Left hindlimb (tissue), 1 donor: ENCODE measurements around the gene EPB41L5.
"Not testable (repeated sequence)": the region's sequence is repeated elsewhere in the genome, so short reads cannot be mapped to it uniquely, and the experiment has no call there.

ENCODE experiments used
- DNase-seq: peaks from one replicate; pipeline ENCODE4 v3.0.0-alpha.2; 2018

EPB41L5 gene

GRCh38 chr2:120032297-120032696 lies 19.4 kb downstream of the EPB41L5 start:
- no peak for DNase-seq

DNA sequence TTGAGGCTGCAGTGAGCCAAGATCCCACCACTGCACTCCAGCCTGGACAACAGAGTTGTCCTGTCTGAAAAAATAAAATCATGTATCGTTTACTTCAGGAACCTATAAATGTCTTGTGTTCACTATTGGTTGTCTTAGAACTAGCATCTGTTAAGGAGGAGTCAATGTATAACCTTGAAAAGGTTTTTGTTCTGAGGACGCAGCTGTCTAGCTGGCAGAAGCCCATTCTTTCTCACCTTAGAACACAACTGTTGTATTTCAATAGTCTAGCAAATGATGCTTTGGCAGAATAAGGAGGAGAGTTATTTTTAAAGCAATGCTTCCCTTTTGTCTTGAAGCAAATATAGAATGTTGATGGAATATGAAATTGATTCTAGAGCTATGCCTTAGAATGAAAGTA lies 21.1 kb downstream of the EPB41L5 start:
- DNase-seq = no peak

DNA sequence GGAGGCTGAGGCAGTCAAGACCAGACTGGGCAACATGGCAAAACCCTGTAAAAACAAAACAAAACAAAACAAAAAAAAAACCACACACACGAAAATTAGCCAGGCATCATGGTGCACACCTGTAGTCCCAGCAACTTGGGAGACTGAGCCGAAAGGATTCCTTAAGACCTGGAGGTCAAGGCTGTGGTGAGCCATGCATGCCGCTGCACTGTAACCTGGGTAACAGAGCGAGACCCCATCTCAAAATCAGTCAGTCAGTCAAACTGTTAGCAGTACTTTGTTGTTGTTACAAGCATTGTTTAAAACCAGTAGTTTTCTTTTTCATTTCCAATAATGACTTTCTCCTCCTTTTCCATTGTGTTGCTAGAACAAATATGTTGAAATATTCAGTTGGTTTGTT lies 21.7 kb downstream of the EPB41L5 start:
- no peak for DNase-seq

GRCh38 chr2:120036145-120036544 lies 23.3 kb downstream of the EPB41L5 start:
- no peak for DNase-seq

DNA sequence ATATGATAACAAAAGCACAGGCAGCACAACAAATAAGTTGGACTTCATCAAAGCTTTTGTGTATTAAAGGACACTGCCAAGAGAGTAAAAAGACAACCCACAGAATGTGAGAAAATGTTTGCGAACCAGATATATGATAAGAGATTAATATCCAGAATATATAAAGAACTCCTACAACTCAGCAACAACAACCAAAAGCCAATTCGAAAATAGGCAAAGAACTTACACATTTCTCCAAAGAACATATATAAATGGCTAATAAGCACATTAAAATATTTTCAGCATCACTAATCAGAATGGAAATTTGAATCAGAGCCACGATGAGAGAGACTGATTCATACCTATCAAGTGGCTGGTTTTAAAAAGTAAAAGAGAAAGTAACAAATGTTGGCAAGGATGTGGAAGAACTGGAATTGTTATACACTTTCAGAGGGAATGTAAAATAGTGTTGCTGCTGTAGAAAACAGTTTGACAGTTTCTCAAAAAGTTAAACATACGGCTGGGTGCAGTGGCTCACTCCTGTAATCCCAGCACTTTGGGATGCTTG lies 25.2 kb downstream of the EPB41L5 start:
- DNase-seq = no peak

- DNase-seq = no peak
These were observed 29.5 kb downstream of the EPB41L5 start for GRCh38 chr2:120042359-120042758.

GRCh38 chr2:120044336-120044735 lies 31.5 kb downstream of the EPB41L5 start:
- DNase-seq = no peak

- DNase-seq = not testable (repeated sequence)
These were observed 32.9 kb downstream of the EPB41L5 start for GRCh38 chr2:120045775-120046174.

- DNase-seq = not testable (repeated sequence)
These were observed 33.4 kb downstream of the EPB41L5 start for GRCh38 chr2:120046252-120046651.

GRCh38 chr2:120052597-120052996 lies 39.7 kb downstream of the EPB41L5 start:
- no peak for DNase-seq

- no peak for DNase-seq
These were observed 41.0 kb downstream of the EPB41L5 start for GRCh38 chr2:120053891-120054290.

GRCh38 chr2:120059483-120059882 lies 46.6 kb downstream of the EPB41L5 start:
- no peak for DNase-seq

DNA sequence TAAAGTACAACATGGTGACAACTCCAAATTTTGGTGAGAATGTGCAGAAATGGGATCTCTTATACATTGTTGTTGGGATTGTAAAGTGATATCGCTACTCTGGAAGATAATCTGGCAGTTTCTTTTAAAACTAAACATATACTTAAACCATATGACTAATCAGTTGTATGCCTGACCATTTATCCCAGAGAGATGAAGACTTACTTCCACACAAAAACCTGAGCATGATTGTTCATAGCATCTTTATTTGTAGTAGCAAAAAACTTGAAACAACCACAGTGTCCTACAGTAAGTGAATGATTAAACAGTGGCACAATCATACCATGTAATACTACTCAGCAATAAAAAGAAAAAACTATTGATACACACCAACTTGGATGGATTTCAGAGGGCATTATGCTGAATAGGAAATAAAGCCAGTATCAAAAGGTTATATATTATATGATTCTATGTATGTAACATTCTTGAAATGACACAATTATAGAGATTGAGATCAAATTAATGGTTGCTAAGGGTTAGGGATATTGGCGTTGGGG lies 47.3 kb downstream of the EPB41L5 start:
- DNase-seq = no peak

DNA sequence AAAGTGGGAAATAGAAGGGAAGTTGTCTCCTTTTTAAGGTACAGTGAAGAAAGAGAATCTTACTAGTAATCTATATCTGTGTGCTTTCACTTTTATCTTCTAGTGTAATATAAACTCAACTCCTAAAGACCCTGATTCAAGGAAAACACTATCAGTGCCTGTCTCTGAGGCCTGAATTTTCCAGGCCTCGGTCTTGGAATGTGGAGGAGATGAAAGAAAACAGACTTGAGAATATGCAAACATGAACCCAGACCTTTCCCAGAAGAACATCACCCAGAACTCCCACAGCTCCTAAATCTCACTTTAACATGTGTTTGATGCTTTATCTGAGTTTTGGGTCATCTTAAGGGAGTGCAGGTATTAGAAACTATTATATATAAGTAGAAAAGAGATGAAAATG lies 51.8 kb downstream of the EPB41L5 start:
- no peak for DNase-seq

GRCh38 chr2:120066800-120067547 lies 54.1 kb downstream of the EPB41L5 start:
- DNase-seq = no peak

GRCh38 chr2:120068040-120068658 lies 55.3 kb downstream of the EPB41L5 start:
- not testable (repeated sequence) for DNase-seq

GRCh38 chr2:120075545-120075944 lies 62.7 kb downstream of the EPB41L5 start:
- no peak for DNase-seq

DNA sequence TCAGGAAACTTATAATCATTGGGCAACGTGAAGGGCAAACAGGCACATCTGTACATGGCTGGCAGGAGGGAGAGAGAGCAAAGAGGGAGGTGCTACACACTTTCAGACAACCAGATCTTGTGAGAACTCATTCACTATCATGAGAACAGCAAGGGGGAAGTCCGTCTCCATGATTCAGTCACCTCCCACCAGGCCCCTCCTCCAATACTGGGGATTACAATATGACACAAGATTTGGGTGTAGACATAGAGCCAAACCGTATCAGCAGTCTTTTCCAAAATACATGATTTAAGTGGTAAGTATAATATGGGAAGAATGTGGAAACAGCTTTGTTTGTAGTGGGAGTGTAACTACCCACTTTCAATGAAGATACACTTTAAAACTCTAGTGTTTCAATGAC lies 65.0 kb downstream of the EPB41L5 start:
- no peak for DNase-seq

- DNase-seq = no peak
These were observed 66.8 kb downstream of the EPB41L5 start for GRCh38 chr2:120079647-120080046.

GRCh38 chr2:120091436-120091835 lies 78.6 kb downstream of the EPB41L5 start:
- no peak for DNase-seq

GRCh38 chr2:120094795-120095194 lies 81.9 kb downstream of the EPB41L5 start:
- no peak for DNase-seq

- DNase-seq = no peak
These were observed 87.8 kb downstream of the EPB41L5 start for GRCh38 chr2:120100627-120101026.

- no peak for DNase-seq
These were observed 91.0 kb downstream of the EPB41L5 start for GRCh38 chr2:120103723-120104467.
